PC-3 (cell line): ENCODE measurements around the gene PCDH15. TPM values are rescaled to one million over a fixed set of nuclear protein-coding genes. Genes with fewer than 3 reads are reported as not detected.

Experiments
- ATAC-seq: fragments of 200-7000 bp; cut with Tn5 transposase; 2 replicates; pipeline ENCODE4 v1.9.1; 2020; ENCODE audit warnings: mild to moderate bottlenecking, moderate library complexity
- BruUV-seq: library from RNA; stranded (reverse); fragments of 400-500 nt; replicated peaks from 2 replicates; lab custom pipeline; 2021; lab: Mats Ljungman, UMichigan
- CTCF ChIA-PET: fragments of 300-600 bp; sonication (Branson Sonifier 250); formaldehyde crosslinking; loops from one replicate; lab custom pipeline; 2022; ENCODE audit warnings: antibody characterized with exemption; lab: Charles Lee
- POLR2A ChIA-PET: fragments of 300-600 bp; sonication (Branson Sonifier 250); formaldehyde crosslinking; loops from one replicate; lab custom pipeline; 2022; ENCODE audit warnings: antibody characterized with exemption; ENCODE audit not compliant: unreplicated experiment; lab: Charles Lee
- DNase-seq: peaks from one replicate; pipeline ENCODE4 v3.0.0-alpha.2; 2015
- H2AFZ ChIP-seq: fragments of 300-600 bp; sonication (generic); 2 replicates; pipeline ENCODE4 v1.6.0; 2016; ENCODE audit warnings: antibody characterized with exemption, low read length
- H3F3A ChIP-seq: fragments of 300-600 bp; sonication (generic); one replicate; pipeline ENCODE4 v1.6.0; 2017; ENCODE audit warnings: antibody characterized with exemption, low read length, control low read depth, mild to moderate bottlenecking; ENCODE audit not compliant: unreplicated experiment
- H3K27ac ChIP-seq: fragments of 300-600 bp; sonication (generic); 2 replicates; pipeline ENCODE4 v1.5.1; 2016; ENCODE audit warnings: mild to moderate bottlenecking, low read length
- H3K27me3 ChIP-seq: fragments of 300-600 bp; sonication (generic); 2 replicates; pipeline ENCODE4 v1.6.1; 2016; ENCODE audit warnings: low read length, mixed read lengths
- H3K36me3 ChIP-seq: fragments of 300-600 bp; sonication (generic); 2 replicates; pipeline ENCODE4 v1.6.1; 2016; ENCODE audit warnings: low read depth, mixed run types, low read length, mixed read lengths
- H3K4me1 ChIP-seq: fragments of 300-600 bp; sonication (generic); 2 replicates; pipeline ENCODE4 v1.5.1; 2016; ENCODE audit warnings: low read length; ENCODE audit not compliant: insufficient read depth
- H3K4me2 ChIP-seq: fragments of 300-600 bp; sonication (generic); 2 replicates; pipeline ENCODE4 v1.6.0; 2016; ENCODE audit warnings: low read length
- H3K4me3 ChIP-seq: fragments of 300-600 bp; sonication (generic); 2 replicates; pipeline ENCODE4 v1.5.1; 2016; ENCODE audit warnings: mild to moderate bottlenecking, low read length, mixed read lengths
- H3K79me2 ChIP-seq: fragments of 300-600 bp; sonication (generic); 2 replicates; pipeline ENCODE4 v1.6.1; 2017; ENCODE audit warnings: low read length, mixed read lengths
- H3K9ac ChIP-seq: fragments of 300-600 bp; sonication (generic); 2 replicates; pipeline ENCODE4 v1.6.0; 2016; ENCODE audit warnings: mild to moderate bottlenecking, low read length
- H3K9me2 ChIP-seq: fragments of 300-600 bp; sonication (generic); replicated peaks from 2 replicates; pipeline ENCODE4 v1.6.1; 2016; ENCODE audit warnings: mixed run types, low read length, mixed read lengths
- H3K9me3 ChIP-seq: fragments of 300-600 bp; sonication (generic); 2 replicates; pipeline ENCODE4 v1.6.1; 2016; ENCODE audit warnings: low read length, mixed read lengths
- H4K20me1 ChIP-seq: fragments of 300-600 bp; sonication (generic); 2 replicates; pipeline ENCODE4 v1.6.1; 2016; ENCODE audit warnings: low read length, mixed read lengths
- EZH2 ChIP-seq: fragments of 300-600 bp; sonication (generic); IDR thresholded peaks from one replicate; pipeline ENCODE4 v1.6.1; 2017; ENCODE audit warnings: antibody characterized with exemption, mild to moderate bottlenecking, low read length; ENCODE audit not compliant: unreplicated experiment
- EZH2phosphoT487 ChIP-seq: fragments of 300-600 bp; sonication (generic); IDR thresholded peaks from 2 replicates; pipeline ENCODE4 v1.6.1; 2018; ENCODE audit warnings: mild to moderate bottlenecking, antibody characterized with exemption, low read length, borderline replicate concordance
- intact Hi-C: fragments of 100-400 bp; cut with micrococcal nuclease; formaldehyde crosslinking; loops from 2 replicates; pipeline ENCODE4 v1.9.0; 2023
- total RNA-seq: library from RNA; depleted of rRNA; stranded (reverse); fragments of >200 nt; gene quantifications from 2 replicates; pipeline ENCODE4 v1.2.3, GENCODE V29; 2014
- TF ChIP-seq, protein P1 (sequence below): fragments of 300-600 bp; sonication (generic); conservative IDR thresholded peaks from 2 replicates; pipeline ENCODE4 v1.5.1; 2017; ENCODE audit warnings: antibody characterized with exemption, low read depth, mild to moderate bottlenecking, low read length

PCDH15 gene
- total RNA-seq, 1 experiment from 2014 or later: not detected

DNA sequence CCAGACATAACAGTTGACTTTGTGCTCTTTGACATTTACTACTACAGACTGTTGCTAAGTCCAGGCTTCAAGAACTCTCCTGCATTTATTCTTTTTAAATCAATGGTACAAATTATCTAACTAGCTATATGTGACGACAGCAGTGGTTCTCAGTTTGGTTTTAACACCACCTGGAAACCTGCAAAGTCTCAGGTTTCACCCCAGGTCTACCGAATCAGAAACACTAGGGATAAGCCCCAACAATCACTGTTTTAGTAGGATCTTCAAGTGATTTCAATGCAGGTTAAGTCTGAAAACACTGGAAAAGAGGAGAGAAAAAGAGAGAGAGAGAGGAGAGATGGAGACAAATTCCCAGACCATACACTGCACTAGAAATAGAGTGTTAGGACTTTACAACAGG, 519.0 kb downstream of the PCDH15 start:
- TF ChIP-seq, protein P1, sequence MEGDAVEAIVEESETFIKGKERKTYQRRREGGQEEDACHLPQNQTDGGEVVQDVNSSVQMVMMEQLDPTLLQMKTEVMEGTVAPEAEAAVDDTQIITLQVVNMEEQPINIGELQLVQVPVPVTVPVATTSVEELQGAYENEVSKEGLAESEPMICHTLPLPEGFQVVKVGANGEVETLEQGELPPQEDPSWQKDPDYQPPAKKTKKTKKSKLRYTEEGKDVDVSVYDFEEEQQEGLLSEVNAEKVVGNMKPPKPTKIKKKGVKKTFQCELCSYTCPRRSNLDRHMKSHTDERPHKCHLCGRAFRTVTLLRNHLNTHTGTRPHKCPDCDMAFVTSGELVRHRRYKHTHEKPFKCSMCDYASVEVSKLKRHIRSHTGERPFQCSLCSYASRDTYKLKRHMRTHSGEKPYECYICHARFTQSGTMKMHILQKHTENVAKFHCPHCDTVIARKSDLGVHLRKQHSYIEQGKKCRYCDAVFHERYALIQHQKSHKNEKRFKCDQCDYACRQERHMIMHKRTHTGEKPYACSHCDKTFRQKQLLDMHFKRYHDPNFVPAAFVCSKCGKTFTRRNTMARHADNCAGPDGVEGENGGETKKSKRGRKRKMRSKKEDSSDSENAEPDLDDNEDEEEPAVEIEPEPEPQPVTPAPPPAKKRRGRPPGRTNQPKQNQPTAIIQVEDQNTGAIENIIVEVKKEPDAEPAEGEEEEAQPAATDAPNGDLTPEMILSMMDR: no peak
- no peak for TF ChIP-seq EZH2phosphoT487
- no peak for TF ChIP-seq EZH2
- Histone ChIP-seq H3F3A (no peaks in the 10 kb centered on the region), H3K4me3 (no peak overlapping the region), H3K9me2 (no peaks in the 10 kb centered on the region), H3K9me3 (peaks cover 4% of the 10 kb centered on the region; the same call in 1 of the 2 replicates), H3K9ac (no peak overlapping the region), H3K36me3 (no peaks in the 10 kb centered on the region), H3K79me2 (no peaks in the 10 kb centered on the region), H4K20me1 (no peaks in the 10 kb centered on the region), H3K27ac (no peak overlapping the region), H3K27me3 (no peaks in the 10 kb centered on the region), H2AFZ (no peak overlapping the region), H3K4me2 (no peak overlapping the region), H3K4me1 (no peaks in the 10 kb centered on the region)
- ChIA-PET CTCF (no interaction called here), POLR2A (no interaction called here)
- intact Hi-C loops: loop anchor here (5.0 kb wide), 1 partner anchor 150 kb away; no protein-coding TSS in a partner anchor
- DNase-seq: no peak
- BruUV-seq: no TSS peak
- no peak for ATAC-seq

DNA sequence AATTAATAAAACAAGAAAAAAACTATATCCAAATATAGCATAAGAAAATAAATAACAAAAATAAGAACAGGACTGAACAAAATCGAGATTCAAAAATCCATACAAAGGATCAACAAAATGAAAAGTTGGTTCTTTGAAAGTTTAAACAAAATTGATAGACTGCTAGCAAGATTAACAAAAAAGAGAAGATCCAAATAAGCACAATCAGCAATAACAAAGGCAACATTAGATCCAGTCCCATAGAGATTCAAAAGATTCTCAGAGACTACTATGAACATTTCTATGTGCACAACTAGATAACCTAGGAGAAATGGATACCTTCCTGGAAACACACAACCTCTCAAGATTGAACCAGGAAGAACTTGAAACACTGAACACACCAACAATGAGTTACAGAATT, 534.6 kb downstream of the PCDH15 start:
- Histone ChIP-seq H3K4me2 (no peak overlapping the region), H3K27me3 (no peaks in the 10 kb centered on the region), H3K4me3 (no peak overlapping the region), H3K9me2 (no peaks in the 10 kb centered on the region), H3K4me1 (no peaks in the 10 kb centered on the region), H3K27ac (no peak overlapping the region), H3K9me3 (no peaks in the 10 kb centered on the region), H3K9ac (no peak overlapping the region), H2AFZ (no peak overlapping the region), H3K36me3 (no peaks in the 10 kb centered on the region), H3K79me2 (no peaks in the 10 kb centered on the region), H3F3A (no peaks in the 10 kb centered on the region), H4K20me1 (no peaks in the 10 kb centered on the region)
- CTCF ChIA-PET: no interaction called here
- intact Hi-C loops: no loop called here
- POLR2A ChIA-PET: interaction anchor here (0.6 kb wide), 1 partner anchor 1129 kb away, joined by 3 read pairs; no protein-coding TSS in a partner anchor
- TF ChIP-seq, protein P1: no peak
- no peak for TF ChIP-seq EZH2
- TF ChIP-seq EZH2phosphoT487: no peak
- DNase-seq (no peak), ATAC-seq (no peak)
- no TSS peak for BruUV-seq

DNA sequence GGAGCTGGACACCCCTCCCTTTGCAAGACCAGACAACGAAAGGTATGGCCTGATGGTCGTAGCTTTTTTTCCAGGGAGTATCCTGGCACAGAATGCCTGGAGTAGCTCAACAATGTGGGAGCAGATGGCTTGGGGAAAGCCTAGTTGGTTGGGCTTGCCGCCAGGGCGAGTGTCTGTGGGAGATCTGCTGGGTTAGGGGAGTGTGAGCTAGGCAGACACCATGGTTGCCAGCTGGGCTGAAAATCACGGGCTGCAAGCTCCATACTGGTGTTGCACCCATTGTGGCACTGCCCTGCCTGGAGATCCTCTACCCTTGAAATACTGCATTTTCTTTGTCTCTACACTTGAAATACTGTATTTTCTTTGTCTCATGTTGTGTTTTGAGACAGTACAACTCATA, 538.3 kb downstream of the PCDH15 start:
- intact Hi-C loops: no loop called here
- BruUV-seq: no TSS peak
- POLR2A ChIA-PET: no interaction called here

More for the DNA sequence above, 538.3 kb downstream of the PCDH15 start:
- H3K9me2 ChIP-seq: no peaks in the 10 kb centered on the region
- H3K79me2 ChIP-seq: no peaks in the 10 kb centered on the region
- no peaks in the 10 kb centered on the region for H3K36me3 ChIP-seq
- no peak overlapping the region for H3K27ac ChIP-seq
- TF ChIP-seq EZH2phosphoT487: no peak
- TF ChIP-seq EZH2: no peak
- TF ChIP-seq, protein P1: no peak
- H3K27me3 ChIP-seq: no peaks in the 10 kb centered on the region
- DNase-seq (no peak), ATAC-seq (no peak)
- H4K20me1 ChIP-seq: no peaks in the 10 kb centered on the region
- no peaks in the 10 kb centered on the region for H3K4me1 ChIP-seq
- H3K4me3 ChIP-seq: no peak overlapping the region
- H3F3A ChIP-seq: no peaks in the 10 kb centered on the region
- no peaks in the 10 kb centered on the region for H3K9me3 ChIP-seq
- H3K4me2 ChIP-seq: no peak overlapping the region
- CTCF ChIA-PET: no interaction called here
- no peak overlapping the region for H3K9ac ChIP-seq
- H2AFZ ChIP-seq: no peak overlapping the region
